ENCODE data around the gene ZNF821.
"Not testable (repeated sequence)": the region's sequence is repeated elsewhere in the genome, so short reads cannot be mapped to it uniquely, and the experiment has no call there.

The ZNF821 gene, protein sequence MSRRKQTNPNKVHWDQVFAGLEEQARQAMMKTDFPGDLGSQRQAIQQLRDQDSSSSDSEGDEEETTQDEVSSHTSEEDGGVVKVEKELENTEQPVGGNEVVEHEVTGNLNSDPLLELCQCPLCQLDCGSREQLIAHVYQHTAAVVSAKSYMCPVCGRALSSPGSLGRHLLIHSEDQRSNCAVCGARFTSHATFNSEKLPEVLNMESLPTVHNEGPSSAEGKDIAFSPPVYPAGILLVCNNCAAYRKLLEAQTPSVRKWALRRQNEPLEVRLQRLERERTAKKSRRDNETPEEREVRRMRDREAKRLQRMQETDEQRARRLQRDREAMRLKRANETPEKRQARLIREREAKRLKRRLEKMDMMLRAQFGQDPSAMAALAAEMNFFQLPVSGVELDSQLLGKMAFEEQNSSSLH

DNA sequence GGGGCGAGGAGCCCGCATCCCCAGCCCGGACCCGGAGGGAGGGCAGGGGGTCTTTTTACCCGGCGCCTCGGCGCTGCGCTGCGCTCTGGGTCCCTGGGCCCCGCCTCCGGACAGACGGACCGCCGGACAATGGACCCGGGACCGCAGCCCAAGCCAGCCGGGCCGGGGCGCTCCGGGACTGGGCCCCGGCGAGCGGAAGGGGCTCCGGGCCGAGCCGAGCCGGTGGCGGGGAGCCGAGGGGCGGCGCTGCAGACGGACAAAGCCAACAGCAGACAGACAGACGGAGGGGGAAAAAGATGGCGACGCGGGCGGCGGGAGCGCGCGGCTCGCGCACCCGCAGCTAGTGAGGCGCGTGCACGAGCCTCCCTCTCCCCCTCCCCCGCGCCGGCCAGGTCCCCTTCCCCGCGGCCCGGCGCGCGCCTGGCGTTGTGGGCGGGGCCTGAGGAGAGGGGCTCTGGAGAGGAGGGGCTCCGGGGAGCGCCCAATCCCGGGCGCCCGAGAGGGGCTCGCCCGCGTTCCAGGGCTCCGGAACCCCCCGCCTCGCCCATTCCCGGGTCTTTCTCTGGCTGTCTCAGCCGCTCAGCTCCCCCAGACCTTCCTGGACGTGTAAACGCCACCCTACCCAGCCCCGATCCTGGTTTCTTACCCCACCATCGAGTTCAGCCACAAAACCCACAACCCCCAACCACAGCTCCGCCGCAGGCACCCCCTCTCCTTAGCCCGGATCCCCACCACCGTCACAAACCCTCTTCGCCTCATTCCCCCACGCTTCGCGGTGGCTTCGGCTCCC lies at the start of gene ZNF821:
TSS of gene ZNF821 (minus strand) at position 334 of the 790 bp plus-strand sequence. CDS start 4,236 bp downstream, outside the sequence.
- peak; percentile 75 for DNase-seq (ENCODE audit: low read depth)

- DNase-seq (ENCODE audit: low read depth), result no peak
These were observed 49.0 kb upstream of the ZNF821 start for GRCh38 chr16:71933017-71933416.

- no peak for DNase-seq (ENCODE audit: low read depth)
These were observed 47.6 kb upstream of the ZNF821 start for GRCh38 chr16:71931599-71931998.

DNA sequence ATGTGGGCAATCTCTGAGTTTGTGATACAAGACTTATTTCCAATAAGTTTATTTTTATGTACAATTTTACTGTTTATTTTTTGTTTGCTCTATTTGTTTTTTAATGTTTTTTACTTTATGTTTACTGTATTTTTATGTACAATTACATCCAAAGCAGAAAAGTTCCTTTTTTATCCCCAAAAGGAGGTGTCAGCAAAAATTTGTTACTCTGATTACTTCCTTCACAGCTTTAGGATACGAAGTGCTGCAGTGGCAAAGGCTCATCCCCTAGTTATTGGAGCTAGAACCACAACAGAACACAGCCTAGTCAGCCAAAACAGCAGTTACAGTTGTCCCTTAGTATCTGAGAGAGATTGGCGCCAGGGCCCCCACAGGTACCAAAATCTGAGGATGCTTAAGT lies 47.0 kb upstream of the ZNF821 start:
- DNase-seq (ENCODE audit: low read depth), result no peak

- no peak for DNase-seq (ENCODE audit: low read depth)
These were observed 46.1 kb upstream of the ZNF821 start for GRCh38 chr16:71930013-71930563.

GRCh38 chr16:71929048-71929447 lies 45.1 kb upstream of the ZNF821 start:
- no peak for DNase-seq (ENCODE audit: low read depth)

DNA sequence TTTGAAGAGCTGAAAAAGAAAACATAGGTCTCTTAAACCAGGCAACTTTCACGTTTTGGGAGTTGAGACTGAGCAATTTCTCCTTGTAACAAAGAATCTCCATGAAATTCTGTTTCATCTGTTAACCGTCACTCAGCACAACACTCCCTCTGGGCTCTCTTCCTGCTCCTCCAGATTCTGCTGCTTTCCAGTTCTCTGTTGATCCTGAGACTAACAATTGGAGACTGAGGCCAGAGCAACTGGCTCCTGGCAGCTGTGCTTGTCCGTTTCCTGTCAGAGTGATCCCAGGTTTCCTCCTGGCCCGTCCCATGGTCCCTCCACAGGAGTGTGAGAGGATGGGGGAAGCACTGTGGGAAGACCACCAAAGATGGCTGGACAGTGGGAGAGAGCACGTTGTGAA lies 43.8 kb upstream of the ZNF821 start:
- no peak for DNase-seq (ENCODE audit: low read depth)

DNA sequence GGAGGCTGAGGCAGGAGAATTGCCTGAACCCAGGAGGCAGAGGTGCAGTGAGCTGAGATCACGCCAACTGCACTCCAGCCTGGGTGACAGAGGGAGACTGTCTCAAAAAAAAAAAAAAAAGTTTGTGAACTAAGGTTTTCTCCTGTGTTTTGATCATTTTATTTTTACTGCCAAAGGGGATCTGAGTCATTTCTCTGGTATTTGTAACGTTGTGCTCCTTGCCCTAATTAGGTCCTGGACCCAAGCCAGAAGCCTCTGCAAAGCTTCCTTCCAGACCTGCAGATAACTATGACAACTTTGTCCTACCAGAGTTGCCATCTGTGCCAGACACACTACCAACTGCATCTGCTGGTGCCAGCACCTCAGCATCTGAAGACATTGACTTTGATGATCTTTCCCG lies 43.4 kb upstream of the ZNF821 start:
- DNase-seq (ENCODE audit: low read depth), result no peak

- no peak for DNase-seq (ENCODE audit: low read depth)
These were observed 40.7 kb upstream of the ZNF821 start for GRCh38 chr16:71924710-71925109.

- no peak for DNase-seq (ENCODE audit: low read depth)
These were observed 40.1 kb upstream of the ZNF821 start for GRCh38 chr16:71923941-71924690.

DNA sequence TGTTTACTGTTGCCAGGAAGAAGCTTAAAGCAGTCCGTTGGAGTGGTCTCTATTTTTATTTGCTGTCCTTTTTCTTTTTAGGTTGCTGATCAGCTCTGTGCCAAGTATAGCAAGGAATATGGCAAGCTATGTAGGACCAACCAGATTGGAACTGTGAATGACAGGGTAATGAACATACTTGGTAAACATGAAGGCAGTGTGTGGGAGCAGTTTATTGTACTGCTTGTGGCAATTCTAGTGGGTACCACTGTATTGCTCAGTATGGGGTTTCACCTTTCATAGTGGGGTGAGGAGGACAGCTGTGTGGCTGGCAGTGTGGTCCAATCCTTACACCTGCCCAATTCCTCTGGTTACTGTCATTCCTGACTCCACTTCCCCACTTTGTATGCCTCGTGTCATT lies 36.7 kb upstream of the ZNF821 start:
- DNase-seq (ENCODE audit: low read depth), result no peak

DNA sequence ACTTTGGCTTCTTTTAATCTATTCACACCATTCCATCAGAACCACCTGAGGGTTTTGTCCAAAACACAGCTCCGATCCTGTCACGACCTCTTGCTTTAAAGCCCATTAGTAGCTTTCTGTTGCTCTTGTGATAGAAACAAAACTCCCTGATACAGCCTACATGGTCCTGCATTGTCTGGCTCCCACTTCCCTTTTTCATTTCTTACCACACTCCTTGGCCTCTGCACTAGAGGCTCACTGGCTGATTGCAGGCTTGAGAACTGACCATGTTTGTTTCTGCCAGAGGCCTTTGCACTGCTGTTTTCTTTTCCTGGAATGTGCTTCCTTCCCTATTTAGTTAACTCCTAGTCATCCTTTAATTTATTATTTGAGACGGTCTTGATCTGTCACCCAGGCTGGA lies 35.1 kb upstream of the ZNF821 start:
- no peak for DNase-seq (ENCODE audit: low read depth)

GRCh38 chr16:71917900-71918299 lies 33.9 kb upstream of the ZNF821 start:
- DNase-seq (ENCODE audit: low read depth), result no peak

- no peak for DNase-seq (ENCODE audit: low read depth)
These were observed 32.5 kb upstream of the ZNF821 start for GRCh38 chr16:71916397-71916920.

DNA sequence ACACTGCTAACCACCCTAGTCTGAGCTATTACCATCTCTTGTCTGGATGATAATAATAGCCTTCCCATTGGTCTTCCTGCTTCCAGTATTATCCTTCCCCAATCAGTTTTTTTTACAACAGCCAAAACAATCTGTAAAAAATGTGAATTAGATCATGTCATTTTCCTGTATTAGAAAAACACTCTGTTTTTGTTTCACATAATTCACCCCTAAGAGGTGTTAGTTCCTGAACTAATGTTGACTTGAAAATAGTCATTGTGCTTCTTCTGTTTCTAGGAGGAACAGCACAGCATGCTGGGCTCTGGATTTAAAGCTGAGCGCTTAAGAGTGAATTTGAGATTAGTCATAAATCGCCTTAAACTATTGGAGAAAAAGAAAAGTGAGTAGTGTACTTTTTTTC lies 31.4 kb upstream of the ZNF821 start:
- no peak for DNase-seq (ENCODE audit: low read depth)

DNA sequence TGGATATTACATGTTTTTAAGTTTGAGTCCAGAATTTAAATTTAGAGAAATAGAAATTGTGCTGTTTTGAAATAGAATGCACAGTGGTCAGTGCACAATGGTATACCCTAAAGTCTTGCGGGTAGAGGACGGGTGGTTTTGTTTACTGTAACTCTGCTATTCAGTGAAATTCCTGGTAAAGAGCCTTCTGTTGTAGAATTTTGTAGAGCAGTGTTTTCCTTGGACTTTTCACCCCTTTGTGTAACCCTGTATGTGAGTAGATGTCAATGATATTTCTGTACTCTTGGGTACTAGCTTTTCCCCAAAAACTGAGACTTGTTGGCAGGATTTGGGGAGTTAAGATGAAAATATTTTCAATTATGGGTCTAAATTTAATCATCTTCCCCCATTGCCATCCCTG lies 30.8 kb upstream of the ZNF821 start:
- no peak for DNase-seq (ENCODE audit: low read depth)

- DNase-seq (ENCODE audit: low read depth), result no peak
These were observed 28.7 kb upstream of the ZNF821 start for GRCh38 chr16:71912534-71913275.

DNA sequence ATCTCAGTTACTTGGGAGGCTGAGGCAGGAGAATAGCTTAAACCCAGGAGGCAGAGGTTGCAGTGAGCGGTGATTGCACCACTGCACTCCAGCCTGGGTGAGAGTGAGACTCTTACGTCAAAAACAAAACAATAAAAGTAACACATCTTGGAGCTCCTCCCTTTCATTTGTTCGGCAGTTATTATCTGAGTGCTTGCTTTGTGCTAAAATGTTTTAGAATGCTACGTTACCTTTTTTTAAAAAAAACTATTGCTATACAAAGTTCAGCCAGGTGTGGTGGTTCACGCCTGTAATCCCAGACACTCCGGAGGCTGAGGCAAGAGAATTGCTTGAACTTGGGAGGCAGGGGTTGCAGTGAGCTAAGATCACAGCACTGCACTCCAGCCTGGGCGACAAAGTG lies 27.1 kb upstream of the ZNF821 start:
- DNase-seq (ENCODE audit: low read depth), result no peak

DNA sequence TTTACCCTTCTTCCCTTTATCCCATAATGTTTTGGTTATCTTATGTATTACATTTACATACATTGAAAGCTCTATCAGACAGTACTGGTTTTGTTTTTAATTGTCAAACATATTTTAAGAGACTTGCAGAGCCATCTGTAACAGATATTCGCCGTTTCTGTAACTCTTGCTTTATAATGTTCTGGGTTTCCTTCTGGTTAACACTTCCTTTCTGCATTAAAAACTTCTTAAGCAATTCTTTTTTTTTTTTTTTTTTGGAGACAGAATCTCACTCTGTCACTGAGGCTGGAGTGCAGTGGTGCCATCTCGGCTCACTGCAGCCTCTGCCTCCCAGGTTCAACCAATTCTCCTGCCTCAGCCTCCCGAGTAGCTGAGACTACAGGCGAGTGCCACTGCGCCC lies 21.8 kb upstream of the ZNF821 start:
- not testable (repeated sequence) for DNase-seq (ENCODE audit: low read depth)

DNA sequence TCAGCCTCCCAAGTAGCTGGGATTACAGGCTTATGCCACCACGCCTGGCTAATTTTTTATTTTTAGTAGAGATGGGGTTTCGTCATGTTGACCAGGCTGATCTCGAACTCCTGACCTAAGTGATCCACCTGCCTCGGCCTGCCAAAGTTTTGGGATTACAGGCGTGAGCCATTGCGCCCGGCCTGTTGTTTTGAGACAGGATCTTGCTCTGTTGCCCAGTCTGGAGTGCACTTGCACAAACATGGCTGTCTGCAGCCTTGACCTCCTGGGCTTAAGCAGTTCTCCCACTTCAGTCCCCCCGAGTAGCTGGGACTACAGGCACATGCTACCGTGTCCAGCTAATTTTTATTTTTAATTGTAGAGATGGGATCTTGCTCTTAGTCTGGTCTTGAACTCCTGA lies 20.3 kb upstream of the ZNF821 start:
- no peak for DNase-seq (ENCODE audit: low read depth)

- DNase-seq (ENCODE audit: low read depth), result no peak
These were observed 19.6 kb upstream of the ZNF821 start for GRCh38 chr16:71903608-71904007.

All from activated T-cell treated with anti-CD3 and anti-CD28 coated beads for 48 hours (primary cell).